GM23338 (cell line): Measurements from ENCODE around the gene NEURL1B. TPM values are rescaled to one million over a fixed set of nuclear protein-coding genes. Genes with fewer than 3 reads are reported as not detected.

Experiments
- ATAC-seq: fragments of 200-7000 bp; cut with Tn5 transposase; 3 replicates; pipeline ENCODE4 v1.9.1; 2020
- DNase-seq: peaks from one replicate; pipeline ENCODE4 v3.0.0-alpha.2; 2015; ENCODE audit warnings: low spot score
- H2AFZ ChIP-seq: fragments of 200-600 bp; sonication (generic); 2 replicates; pipeline ENCODE4 v1.8.0; 2016; ENCODE audit warnings: antibody characterized with exemption, mild to moderate bottlenecking, moderate library complexity
- H3F3A ChIP-seq: fragments of 200-600 bp; sonication (generic); replicated peaks from 2 replicates; pipeline ENCODE4 v1.8.0; 2017; ENCODE audit warnings: antibody characterized with exemption, mixed run types, low read depth
- H3K27ac ChIP-seq: fragments of 200-600 bp; sonication (generic); 2 replicates; pipeline ENCODE4 v1.6.1; 2016; ENCODE audit warnings: low read depth
- H3K27me3 ChIP-seq: fragments of 200-600 bp; sonication (generic); 2 replicates; pipeline ENCODE4 v1.8.0; 2016; ENCODE audit warnings: mild to moderate bottlenecking, mixed run types, moderate library complexity; ENCODE audit not compliant: insufficient read depth
- H3K36me3 ChIP-seq: fragments of 200-600 bp; sonication (generic); 2 replicates; pipeline ENCODE4 v1.8.0; 2016; ENCODE audit warnings: mild to moderate bottlenecking; ENCODE audit not compliant: insufficient read depth
- H3K4me1 ChIP-seq: fragments of 200-600 bp; sonication (generic); 2 replicates; pipeline ENCODE4 v1.8.0; 2016; ENCODE audit warnings: mild to moderate bottlenecking, moderate library complexity; ENCODE audit not compliant: insufficient read depth
- H3K4me2 ChIP-seq: fragments of 200-600 bp; sonication (generic); 2 replicates; pipeline ENCODE4 v1.7.1; 2017; ENCODE audit warnings: mixed run types
- H3K4me3 ChIP-seq: fragments of 200-600 bp; sonication (generic); 2 replicates; pipeline ENCODE4 v1.6.1; 2016; ENCODE audit warnings: mixed run types
- H3K79me2 ChIP-seq: fragments of 200-600 bp; sonication (generic); replicated peaks from 2 replicates; pipeline ENCODE4 v1.8.0; 2017; ENCODE audit warnings: mild to moderate bottlenecking; ENCODE audit not compliant: insufficient read depth
- H3K9me2 ChIP-seq: fragments of 200-600 bp; sonication (generic); 2 replicates; pipeline ENCODE4 v1.8.0; 2017; ENCODE audit not compliant: insufficient read depth
- H4K20me1 ChIP-seq: fragments of 200-600 bp; sonication (generic); replicated peaks from 2 replicates; pipeline ENCODE4 v1.8.0; 2017; ENCODE audit warnings: mild to moderate bottlenecking; ENCODE audit not compliant: insufficient read depth
- H3K27ac Mint-ChIP-seq: 2 replicates; pipeline ENCODE4 v1.8.0; 2020; ENCODE audit warnings: inconsistent platforms, mild to moderate bottlenecking, moderate library complexity, mixed read lengths
- H3K27me3 Mint-ChIP-seq: 3 replicates; pipeline ENCODE4 v1.8.0; 2022; ENCODE audit warnings: low read depth, mild to moderate bottlenecking, moderate library complexity, mixed read lengths, inconsistent platforms; ENCODE audit not compliant: insufficient read depth, poor library complexity
- H3K36me3 Mint-ChIP-seq: 3 replicates; pipeline ENCODE4 v1.8.0; 2021; ENCODE audit warnings: low read depth, mild to moderate bottlenecking, inconsistent platforms, moderate library complexity, mixed read lengths
- H3K4me1 Mint-ChIP-seq: 3 replicates; pipeline ENCODE4 v1.8.0; 2020; ENCODE audit warnings: mild to moderate bottlenecking, inconsistent platforms, mixed read lengths
- H3K4me3 Mint-ChIP-seq: 3 replicates; pipeline ENCODE4 v1.8.0; 2021; ENCODE audit warnings: moderate library complexity, mild to moderate bottlenecking, inconsistent platforms, mixed read lengths
- H3K9me3 Mint-ChIP-seq: 3 replicates; pipeline ENCODE4 v1.8.0; 2020; ENCODE audit warnings: moderate library complexity, mild to moderate bottlenecking, inconsistent platforms, mixed read lengths
- CTCF ChIP-seq, 2 experiments: fragments of 200-600 bp in 1 of 2; sonication (generic) in 1 of 2; conservative IDR thresholded peaks; 2 replicates each; pipeline versions ENCODE4 v1.5.1 to v1.6.1; 2016 to 2017; ENCODE audit warnings: antibody characterized with exemption in 2 of 2, low read depth in 2 of 2, mild to moderate bottlenecking in 2 of 2, moderate library complexity in 1 of 2
- EZH2phosphoT487 ChIP-seq: fragments of 200-600 bp; sonication (generic); IDR thresholded peaks from one replicate; pipeline ENCODE4 v1.8.1; 2018; ENCODE audit warnings: antibody characterized with exemption; ENCODE audit not compliant: unreplicated experiment
- polyA plus RNA-seq: library from polyadenylated mRNA; unstranded; fragments of >200 nt; fragmentation: Nextera tagmentation; extraction: Ambion mirVana; gene quantifications from 2 replicates; pipeline ENCODE4 v1.2.1, GENCODE V29; 2016
- total RNA-seq: library from RNA; depleted of rRNA; stranded (reverse); fragments of >200 nt; shearing (Covaris generic); gene quantifications from 2 replicates; pipeline ENCODE4 v1.2.3, GENCODE V29; 2014
- TF ChIP-seq, protein P1 (sequence below): IDR thresholded peaks from one replicate; pipeline ENCODE4 v1.6.1; 2018; ENCODE audit warnings: antibody characterized with exemption; ENCODE audit not compliant: unreplicated experiment

NEURL1B gene
- total and polyA plus RNA-seq, 2 experiments from 2014 or later: 1.9 to 13.3 TPM

- no peak overlapping the region for H2AFZ ChIP-seq
- H3K4me3 ChIP-seq: no peak overlapping the region
- H3K4me3 Mint-ChIP-seq: no peak overlapping the region
- no peak overlapping the region for H3K27ac Mint-ChIP-seq
- H3K27me3 ChIP-seq: no peaks in the 10 kb centered on the region
- H3K27ac ChIP-seq: no peak overlapping the region
- H3K36me3 ChIP-seq: no peaks in the 10 kb centered on the region
- H3F3A ChIP-seq: no peaks in the 10 kb centered on the region
- H3K4me2 ChIP-seq: no peak overlapping the region
- no peaks in the 10 kb centered on the region for H3K4me1 ChIP-seq
- no peaks in the 10 kb centered on the region; the same call in 1 of the 2 replicates for H4K20me1 ChIP-seq
- H3K4me1 Mint-ChIP-seq: peaks cover 5% of the 10 kb centered on the region
- peak; percentile 35 to 74 for TF ChIP-seq CTCF (conservative IDR thresholded peaks at IDR 0.05; ENCODE audit: low read depth in 2 of 2)
- TF ChIP-seq EZH2phosphoT487: no peak
- TF ChIP-seq, protein P1, sequence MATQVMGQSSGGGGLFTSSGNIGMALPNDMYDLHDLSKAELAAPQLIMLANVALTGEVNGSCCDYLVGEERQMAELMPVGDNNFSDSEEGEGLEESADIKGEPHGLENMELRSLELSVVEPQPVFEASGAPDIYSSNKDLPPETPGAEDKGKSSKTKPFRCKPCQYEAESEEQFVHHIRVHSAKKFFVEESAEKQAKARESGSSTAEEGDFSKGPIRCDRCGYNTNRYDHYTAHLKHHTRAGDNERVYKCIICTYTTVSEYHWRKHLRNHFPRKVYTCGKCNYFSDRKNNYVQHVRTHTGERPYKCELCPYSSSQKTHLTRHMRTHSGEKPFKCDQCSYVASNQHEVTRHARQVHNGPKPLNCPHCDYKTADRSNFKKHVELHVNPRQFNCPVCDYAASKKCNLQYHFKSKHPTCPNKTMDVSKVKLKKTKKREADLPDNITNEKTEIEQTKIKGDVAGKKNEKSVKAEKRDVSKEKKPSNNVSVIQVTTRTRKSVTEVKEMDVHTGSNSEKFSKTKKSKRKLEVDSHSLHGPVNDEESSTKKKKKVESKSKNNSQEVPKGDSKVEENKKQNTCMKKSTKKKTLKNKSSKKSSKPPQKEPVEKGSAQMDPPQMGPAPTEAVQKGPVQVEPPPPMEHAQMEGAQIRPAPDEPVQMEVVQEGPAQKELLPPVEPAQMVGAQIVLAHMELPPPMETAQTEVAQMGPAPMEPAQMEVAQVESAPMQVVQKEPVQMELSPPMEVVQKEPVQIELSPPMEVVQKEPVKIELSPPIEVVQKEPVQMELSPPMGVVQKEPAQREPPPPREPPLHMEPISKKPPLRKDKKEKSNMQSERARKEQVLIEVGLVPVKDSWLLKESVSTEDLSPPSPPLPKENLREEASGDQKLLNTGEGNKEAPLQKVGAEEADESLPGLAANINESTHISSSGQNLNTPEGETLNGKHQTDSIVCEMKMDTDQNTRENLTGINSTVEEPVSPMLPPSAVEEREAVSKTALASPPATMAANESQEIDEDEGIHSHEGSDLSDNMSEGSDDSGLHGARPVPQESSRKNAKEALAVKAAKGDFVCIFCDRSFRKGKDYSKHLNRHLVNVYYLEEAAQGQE: no peak
- DNase-seq: peak; percentile 70
- H3K27me3 Mint-ChIP-seq: peaks cover 8% of the 10 kb centered on the region
- ATAC-seq: peak; percentile 84
- H3K9me3 Mint-ChIP-seq: no peaks in the 10 kb centered on the region
- H3K36me3 Mint-ChIP-seq: no peaks in the 10 kb centered on the region; the same call in 2 of the 3 replicates
- H3K9me2 ChIP-seq: no peaks in the 10 kb centered on the region
- no peaks in the 10 kb centered on the region for H3K79me2 ChIP-seq
Measured at GRCh38 chr5:172666251-172666650, 25.2 kb downstream of the NEURL1B start.

- H3K4me1 ChIP-seq: no peaks in the 10 kb centered on the region
- H3K27ac ChIP-seq: no peak overlapping the region
- no peak overlapping the region for H3K27ac Mint-ChIP-seq
- no peak overlapping the region for H3K4me2 ChIP-seq
- no peak overlapping the region for H3K4me3 Mint-ChIP-seq
- no peak for ATAC-seq
- no peaks in the 10 kb centered on the region for H3F3A ChIP-seq
- peaks cover 6% of the 10 kb centered on the region for H3K27me3 Mint-ChIP-seq
- no peaks in the 10 kb centered on the region; the same call in 1 of the 2 replicates for H4K20me1 ChIP-seq
- no peaks in the 10 kb centered on the region for H3K79me2 ChIP-seq
- DNase-seq: no peak
- H3K4me1 Mint-ChIP-seq: peaks cover 5% of the 10 kb centered on the region
- H3K9me3 Mint-ChIP-seq: no peaks in the 10 kb centered on the region
- no peak overlapping the region for H2AFZ ChIP-seq
- no peaks in the 10 kb centered on the region for H3K27me3 ChIP-seq
- no peak for TF ChIP-seq EZH2phosphoT487
- no peaks in the 10 kb centered on the region for H3K36me3 ChIP-seq
- H3K36me3 Mint-ChIP-seq: no peaks in the 10 kb centered on the region; the same call in 2 of the 3 replicates
- no peaks in the 10 kb centered on the region for H3K9me2 ChIP-seq
- H3K4me3 ChIP-seq: no peak overlapping the region
Measured at GRCh38 chr5:172667786-172668593, 26.9 kb downstream of the NEURL1B start.
